Measurements from ENCODE around the gene TRIL.

The TRIL gene, protein sequence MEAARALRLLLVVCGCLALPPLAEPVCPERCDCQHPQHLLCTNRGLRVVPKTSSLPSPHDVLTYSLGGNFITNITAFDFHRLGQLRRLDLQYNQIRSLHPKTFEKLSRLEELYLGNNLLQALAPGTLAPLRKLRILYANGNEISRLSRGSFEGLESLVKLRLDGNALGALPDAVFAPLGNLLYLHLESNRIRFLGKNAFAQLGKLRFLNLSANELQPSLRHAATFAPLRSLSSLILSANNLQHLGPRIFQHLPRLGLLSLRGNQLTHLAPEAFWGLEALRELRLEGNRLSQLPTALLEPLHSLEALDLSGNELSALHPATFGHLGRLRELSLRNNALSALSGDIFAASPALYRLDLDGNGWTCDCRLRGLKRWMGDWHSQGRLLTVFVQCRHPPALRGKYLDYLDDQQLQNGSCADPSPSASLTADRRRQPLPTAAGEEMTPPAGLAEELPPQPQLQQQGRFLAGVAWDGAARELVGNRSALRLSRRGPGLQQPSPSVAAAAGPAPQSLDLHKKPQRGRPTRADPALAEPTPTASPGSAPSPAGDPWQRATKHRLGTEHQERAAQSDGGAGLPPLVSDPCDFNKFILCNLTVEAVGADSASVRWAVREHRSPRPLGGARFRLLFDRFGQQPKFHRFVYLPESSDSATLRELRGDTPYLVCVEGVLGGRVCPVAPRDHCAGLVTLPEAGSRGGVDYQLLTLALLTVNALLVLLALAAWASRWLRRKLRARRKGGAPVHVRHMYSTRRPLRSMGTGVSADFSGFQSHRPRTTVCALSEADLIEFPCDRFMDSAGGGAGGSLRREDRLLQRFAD

DNA sequence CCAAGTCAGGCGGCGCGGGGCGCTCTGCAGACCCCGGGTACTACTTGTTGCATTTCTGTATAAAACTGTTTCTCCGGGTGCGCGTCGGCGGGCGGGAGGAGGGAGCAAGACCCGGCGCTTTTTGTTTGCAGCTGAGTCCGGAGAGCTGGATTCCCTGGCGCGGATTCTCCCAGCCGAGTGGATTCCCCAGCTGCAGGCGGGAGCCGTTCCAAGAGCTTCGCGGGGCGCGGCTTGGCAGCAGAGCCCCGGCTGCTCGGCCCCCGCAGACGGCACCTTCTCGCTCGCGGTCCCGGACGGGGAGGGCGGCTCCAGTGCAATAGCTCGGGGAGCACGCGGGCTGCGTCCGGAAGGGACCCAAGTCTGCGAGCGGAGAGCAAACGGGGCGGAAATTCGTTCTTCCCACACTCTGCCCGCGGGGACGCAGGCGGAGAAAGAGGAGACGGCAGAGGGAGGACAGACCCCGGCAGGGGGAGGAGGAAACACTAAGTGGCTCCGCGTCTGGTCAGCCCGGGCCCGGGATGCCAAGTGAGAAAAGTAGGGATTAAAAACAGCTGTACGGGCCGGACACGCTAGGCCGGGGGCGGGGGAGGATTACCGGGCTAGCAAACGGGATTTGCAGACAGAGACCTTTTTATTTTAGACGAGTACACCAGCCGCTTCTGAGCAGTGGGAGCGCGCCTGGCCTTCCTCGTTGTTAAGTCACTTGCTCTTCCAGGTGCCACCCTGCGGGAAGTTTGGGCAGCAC is at the start of gene TRIL:
TRIL (minus strand) TSS at position 96 of the 745 bp plus-strand sequence. CDS start 284 bp downstream, outside the sequence.
- TF ChIP-seq CTCF (conservative IDR thresholded peaks at IDR 0.05; ENCODE audit: low read length) = no peak
- peak within 1 kb of the TSS; percentile 44 for H3K4me3 ChIP-seq (ENCODE audit: low read length)
- peak; percentile 55 for DNase-seq (ENCODE audit: low read depth)

DNA sequence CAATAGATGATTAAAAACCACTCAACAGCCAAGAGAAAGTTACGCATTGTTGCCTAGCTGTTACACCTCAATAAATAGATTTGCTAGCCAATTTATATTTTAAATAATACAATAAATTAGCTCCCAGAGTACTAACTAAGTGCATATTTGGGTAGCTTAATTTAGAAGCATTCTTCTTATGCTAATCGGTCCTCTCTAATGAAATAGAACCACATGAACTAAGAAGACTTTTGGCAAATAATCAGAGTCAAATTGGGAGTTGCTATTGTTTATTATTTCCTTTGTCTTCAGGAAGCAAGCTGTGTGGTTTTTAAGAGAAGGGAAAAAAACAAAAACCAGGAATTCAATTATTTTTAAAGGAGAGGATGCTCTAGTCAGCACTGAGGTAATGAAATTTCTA is 49.0 kb upstream of the TRIL start:
- no peak for TF ChIP-seq CTCF (conservative IDR thresholded peaks at IDR 0.05; ENCODE audit: low read length)
- no peak for DNase-seq (ENCODE audit: low read depth)

DNA sequence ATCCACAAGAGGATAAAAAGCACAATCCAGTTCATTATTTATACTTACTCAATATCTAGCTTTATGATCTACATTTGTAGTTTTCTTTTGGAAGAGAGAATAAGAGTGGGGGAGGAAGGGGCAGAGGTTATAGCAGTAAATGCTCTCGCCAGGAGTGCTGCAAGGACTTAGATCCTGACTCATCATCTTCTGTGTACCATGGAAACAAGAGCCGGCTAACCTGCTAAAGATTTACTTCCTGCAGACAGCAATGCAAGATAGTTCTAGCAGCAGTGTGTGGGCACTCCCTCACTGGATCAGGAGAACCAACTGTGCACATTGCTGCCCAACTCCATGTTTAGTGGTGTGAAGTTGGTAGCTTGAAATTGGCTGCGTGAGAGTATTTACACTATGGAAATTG is 47.7 kb upstream of the TRIL start:
- peak; percentile 16 for DNase-seq (ENCODE audit: low read depth)
- no peak for TF ChIP-seq CTCF (conservative IDR thresholded peaks at IDR 0.05; ENCODE audit: low read length)
- no peak overlapping the region for H3K4me3 ChIP-seq (ENCODE audit: low read length)

More for the DNA sequence above, 49.0 kb upstream of the TRIL start:
- no peak overlapping the region for H3K4me3 ChIP-seq (ENCODE audit: low read length)

- H3K4me3 ChIP-seq (ENCODE audit: low read length) = no peak overlapping the region
- no peak for TF ChIP-seq CTCF (conservative IDR thresholded peaks at IDR 0.05; ENCODE audit: low read length)
- no peak for DNase-seq (ENCODE audit: low read depth)
Observed at GRCh38 chr7:29005406-29005805, 47.3 kb upstream of the TRIL start.

- no peak overlapping the region for H3K4me3 ChIP-seq (ENCODE audit: low read length)
- TF ChIP-seq CTCF (conservative IDR thresholded peaks at IDR 0.05; ENCODE audit: low read length) = no peak
- no peak for DNase-seq (ENCODE audit: low read depth)
Observed at GRCh38 chr7:29003703-29004102, 45.6 kb upstream of the TRIL start.

GRCh38 chr7:29000717-29001076 is 42.6 kb upstream of the TRIL start:
- H3K4me3 ChIP-seq (ENCODE audit: low read length) = no peak overlapping the region
- no peak for DNase-seq (ENCODE audit: low read depth)
- TF ChIP-seq CTCF (conservative IDR thresholded peaks at IDR 0.05; ENCODE audit: low read length) = no peak
